Activated CD8-positive, alpha-beta memory T cell treated with anti-CD3 and anti-CD28 coated beads for 1 hour (primary cell): Measurements from ENCODE around the gene NKPD1.

Experiments used
- DNase-seq, 2 donors: peaks; one replicate each; pipeline ENCODE4 v3.0.0-alpha.2; 2020; ENCODE audit warnings: low read depth in 1 of 2; ENCODE audit errors: extremely low read depth in 1 of 2

The NKPD1 gene

GRCh38 chr19:45141203-45141900 is 19.4 kb downstream of the NKPD1 start:
- no peak for DNase-seq

GRCh38 chr19:45140533-45140932 is 20.2 kb downstream of the NKPD1 start:
- DNase-seq = no peak

GRCh38 chr19:45140144-45140503 is 20.7 kb downstream of the NKPD1 start:
- DNase-seq = no peak

DNA sequence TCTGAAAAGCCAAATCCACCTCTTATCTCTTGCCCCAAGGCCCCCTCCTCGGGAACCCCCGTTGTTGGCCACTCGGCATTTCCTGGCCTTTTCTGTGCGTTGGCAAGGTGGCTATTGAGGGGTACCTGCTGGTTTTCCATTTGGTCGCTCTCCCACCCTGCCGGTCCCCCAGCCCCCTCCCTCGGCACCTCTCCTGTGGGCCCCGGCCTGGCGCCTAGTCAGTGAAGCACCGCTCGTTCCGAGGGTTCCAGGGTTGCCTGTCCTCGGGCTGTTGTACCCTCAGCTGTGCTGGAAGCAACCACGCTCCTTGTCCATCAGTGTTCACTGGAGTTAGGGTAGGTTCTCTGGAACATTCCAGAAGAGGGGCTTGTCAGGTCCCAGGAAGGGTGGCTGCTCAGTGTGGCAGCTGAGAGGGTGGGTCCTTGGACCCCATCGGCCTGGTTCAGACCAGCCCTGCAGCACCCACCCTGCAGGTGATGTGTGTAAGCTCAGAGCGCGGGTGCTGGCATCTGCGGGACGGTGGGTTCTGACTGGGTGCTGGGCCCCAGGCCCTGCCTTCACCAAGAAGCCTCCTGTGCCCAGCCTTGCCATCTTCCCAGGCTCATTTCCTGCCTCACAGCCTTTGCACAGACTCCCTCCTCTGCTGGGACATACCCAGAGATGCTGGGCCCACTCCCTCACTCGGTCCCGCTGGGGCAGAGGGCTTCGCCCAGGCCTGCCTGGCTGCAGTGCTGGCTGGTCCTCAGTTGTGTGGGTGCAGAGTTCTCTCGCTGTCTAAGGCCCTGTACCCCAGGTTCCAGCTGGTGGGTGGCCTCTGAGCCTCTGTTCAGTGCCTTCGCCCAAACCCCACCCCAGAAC is 21.3 kb downstream of the NKPD1 start:
- no peak for DNase-seq

DNA sequence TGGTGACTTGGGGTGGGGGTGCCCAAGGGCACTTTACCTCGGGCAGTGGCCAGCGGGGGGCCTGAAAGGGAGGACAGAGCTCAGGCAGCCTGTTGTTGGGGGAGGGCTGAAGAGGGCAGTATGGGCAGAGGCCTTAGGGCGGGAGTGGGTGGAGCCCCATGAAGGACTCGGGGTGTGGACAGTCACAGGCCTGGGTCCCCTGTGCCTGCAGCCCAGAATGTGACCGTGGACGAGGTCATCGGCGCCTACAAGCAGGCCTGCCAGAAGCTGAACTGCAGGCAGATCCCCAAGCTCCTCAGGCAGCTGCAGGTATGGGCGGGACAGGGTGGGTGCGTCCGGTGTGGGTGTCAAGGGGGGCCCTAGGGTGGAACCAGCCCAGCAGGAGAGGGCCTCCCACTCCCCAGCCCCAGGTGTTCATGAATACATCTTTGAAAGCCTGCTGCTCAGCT is 22.5 kb downstream of the NKPD1 start:
- DNase-seq = no peak

GRCh38 chr19:45137179-45137761 is 23.5 kb downstream of the NKPD1 start:
- DNase-seq = no peak

DNA sequence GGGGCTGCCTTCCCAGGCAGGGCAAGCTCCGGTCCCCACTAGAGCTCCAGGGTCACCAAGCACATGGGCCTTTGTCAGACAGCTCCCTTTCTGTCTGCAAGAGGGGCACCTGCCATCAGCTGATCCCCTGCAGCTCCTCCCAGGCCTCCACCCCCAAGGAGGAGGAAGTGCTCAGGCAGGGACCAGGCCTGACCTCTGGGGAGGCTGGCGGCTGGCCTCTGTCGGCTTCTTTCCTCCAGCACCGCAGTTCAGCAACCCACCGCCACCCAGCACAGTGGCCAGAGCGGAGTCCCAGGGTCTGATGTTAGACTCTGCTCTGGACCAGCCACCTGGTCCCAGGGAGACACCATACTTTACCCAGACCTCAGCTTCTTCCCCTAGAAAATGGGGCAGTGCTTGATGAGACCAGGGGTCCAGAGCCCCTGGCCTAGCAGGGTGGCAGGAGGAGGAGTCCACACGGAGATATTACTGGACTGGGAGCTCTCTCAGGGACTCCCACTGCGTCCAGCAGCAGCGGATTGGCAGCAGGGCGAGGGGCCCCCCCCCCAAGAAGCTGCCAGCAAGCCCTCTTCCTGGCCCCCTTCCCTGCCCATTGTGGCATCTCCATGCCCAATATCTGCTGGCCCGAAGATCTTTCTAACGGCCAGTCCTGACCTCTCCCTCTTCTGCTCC is 24.1 kb downstream of the NKPD1 start:
- no peak for DNase-seq

DNA sequence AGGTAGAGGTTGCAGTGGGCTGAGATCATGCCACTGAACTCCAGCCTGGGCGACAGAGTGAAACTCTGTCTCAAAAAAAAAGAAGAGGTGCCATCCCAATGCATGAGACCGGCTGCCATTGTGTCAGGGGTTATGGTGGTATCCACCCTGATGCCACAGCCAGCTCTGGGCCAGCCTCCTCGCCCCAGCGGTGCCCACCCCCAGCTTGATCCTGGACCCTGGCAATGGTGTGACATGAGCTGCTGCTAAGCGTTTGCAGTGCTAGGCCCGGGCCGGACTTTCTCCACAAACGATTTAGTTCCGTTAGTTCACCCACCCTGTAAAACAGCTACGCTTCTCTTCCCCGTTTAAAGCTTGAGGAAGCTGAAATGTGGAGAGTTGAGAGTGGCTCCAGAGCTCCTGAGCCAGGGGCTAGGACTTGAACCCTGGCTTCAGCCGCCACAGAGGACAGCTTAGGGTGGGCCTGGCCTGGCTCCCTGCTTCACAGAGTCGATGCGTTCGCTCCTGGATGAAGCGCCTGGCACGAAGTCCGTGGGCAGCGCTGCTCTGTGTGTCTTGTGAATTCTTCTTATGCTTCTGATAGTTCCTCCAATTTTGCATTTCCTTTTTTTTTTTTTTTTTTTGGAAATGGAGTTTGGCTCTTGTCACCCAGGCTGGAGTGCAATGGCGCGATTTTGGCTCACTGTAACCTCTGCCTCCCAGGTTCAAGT is 25.5 kb downstream of the NKPD1 start:
- no peak for DNase-seq

- no peak for DNase-seq
Measured at GRCh38 chr19:45133661-45134060, 27.1 kb downstream of the NKPD1 start.

DNA sequence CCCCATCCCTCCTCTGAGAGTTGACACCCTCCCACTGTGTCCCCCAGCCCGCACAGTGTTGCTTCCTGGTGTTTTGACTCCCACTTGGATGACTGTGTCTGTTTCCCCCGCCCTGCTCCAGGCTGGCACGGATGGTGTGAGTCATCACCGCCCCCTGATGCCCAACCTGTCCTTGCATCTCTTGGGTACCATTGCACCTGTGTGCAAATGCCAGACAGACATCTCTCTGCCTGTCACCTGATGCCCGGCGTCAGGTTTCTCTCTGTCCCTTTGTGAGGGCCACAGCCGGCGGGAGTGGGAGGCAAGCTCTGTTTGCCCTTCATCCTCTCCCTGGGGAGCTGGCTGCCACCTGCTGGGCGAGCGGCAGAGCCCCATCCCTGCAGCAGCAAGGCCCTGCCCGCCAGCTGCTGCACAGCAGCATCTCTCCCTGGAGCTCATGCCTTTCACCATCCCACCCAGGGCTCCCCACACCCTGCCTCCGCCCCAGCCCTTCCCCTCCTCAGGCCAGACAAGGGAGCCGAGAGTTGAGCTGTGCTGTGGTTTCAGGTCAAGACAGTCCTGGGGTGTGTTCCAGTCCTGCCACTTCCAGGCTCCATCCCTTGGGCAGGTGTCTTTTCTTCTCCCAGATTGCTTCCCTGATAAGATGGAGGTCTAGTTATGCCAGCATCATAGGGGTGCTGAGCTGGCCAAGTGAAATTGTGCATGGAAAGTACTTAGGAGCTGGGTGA is 29.7 kb downstream of the NKPD1 start:
- DNase-seq = no peak

GRCh38 chr19:45130236-45130635 is 30.5 kb downstream of the NKPD1 start:
- no peak for DNase-seq

DNA sequence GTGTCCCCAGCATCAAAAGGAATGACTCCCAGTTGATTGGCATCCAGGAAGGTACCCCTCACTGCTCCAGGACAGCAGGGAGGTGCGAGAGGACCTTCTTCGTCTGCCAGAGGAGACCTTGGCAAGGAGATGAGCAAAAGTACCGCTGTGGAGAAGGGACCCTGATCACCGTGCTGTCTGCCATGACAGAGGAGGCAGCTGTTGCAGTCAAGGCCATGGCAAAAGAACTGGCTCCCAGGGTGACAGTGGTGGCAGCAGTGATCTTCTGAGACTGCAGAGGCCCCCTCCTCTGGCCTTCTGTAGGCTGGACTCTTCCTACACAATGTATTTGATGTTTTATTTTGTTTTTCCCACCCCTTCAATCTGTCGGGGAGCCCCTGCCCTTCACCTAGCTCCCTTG is 32.0 kb downstream of the NKPD1 start:
- no peak for DNase-seq

DNA sequence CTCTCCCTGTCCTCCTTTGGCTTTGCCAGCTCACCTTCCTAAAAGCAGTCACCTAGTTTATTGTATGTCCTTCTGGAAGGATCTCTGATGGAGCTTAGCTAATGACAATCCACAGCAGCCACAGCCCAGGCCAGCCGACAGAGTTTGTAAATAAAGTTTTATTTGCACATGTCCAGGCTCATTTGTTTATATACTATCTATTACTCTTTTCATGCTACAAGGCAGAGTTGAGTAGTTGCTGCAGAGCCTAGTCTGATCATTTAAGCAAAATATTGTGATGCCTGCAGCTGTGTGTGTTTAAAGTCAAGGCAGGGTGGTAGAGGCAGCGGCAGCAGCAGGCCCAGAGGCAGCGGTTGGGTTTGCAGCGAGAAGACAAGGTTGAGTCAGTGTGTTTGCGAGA is 32.6 kb downstream of the NKPD1 start:
- no peak for DNase-seq

- no peak for DNase-seq
Measured at GRCh38 chr19:45126654-45127053, 34.1 kb downstream of the NKPD1 start.

- peak; percentile 30 to 42 for DNase-seq
Measured at GRCh38 chr19:45125975-45126493, 34.7 kb downstream of the NKPD1 start.

GRCh38 chr19:45125360-45125759 is 35.4 kb downstream of the NKPD1 start:
- DNase-seq = no peak

DNA sequence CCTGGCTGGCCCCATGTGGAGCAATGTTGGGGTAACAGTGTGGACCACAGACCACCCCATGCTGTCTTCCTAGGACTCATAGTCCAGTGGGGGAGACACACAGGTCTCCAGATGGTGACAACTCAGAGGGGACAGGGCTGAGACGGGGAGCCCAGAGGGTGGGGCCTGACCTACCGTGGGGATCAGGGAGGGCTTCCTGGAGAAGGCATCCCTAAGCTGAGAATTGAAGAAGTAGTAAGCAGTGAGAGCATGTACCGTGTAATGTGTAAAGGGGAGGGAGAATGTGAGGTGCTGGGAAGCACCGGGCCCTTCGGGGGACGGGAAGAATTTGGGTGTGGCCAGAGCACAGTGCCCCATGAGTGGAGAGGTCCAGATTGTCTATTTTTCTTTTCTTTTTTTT is 36.8 kb downstream of the NKPD1 start:
- no peak for DNase-seq

- DNase-seq = no peak
Measured at GRCh38 chr19:45123440-45123850, 37.3 kb downstream of the NKPD1 start.

DNA sequence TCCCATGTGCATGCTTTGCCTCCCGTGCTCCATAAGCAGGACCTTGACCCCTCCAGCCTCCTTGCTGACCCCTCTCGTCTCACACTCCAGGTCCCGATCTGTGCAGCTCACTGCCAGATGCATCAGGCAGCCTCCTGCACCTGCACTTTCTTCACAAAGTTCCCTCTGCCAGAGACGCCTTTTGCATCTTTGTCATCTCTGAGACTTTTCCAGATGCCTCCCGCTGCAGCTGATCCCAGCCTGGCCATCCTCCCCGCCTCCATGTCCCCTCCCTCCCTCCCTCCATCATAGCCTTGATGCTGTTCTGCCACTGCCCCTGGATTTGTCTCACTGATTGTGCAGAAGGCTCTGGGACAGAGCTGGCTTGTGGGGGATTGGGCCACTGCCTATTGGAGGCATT is 38.0 kb downstream of the NKPD1 start:
- no peak for DNase-seq

DNA sequence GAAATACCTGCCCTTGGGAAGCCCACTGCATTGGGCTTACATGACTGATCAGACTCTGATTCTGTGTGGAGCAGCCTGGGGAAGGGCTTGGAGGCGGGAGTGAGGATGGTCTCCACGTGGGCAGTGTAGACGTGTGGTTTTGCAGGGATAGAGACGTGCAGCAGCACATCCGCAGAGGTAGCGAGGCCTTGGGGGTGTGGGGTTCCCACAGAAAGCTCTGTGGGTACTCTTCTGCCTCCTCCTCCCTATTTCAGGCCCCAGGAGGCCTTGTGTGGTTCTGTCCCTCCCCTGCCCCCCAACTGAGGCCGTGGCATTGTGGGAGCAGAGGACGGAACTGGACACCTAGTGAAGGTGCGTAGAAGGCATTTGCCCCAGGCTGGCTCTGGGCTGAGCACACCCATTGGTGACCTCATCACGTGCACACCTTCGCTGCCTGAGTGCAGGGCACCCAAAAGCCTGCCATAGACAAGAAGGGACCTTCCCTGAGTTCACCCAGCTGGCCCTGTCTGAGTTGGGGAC is 38.9 kb downstream of the NKPD1 start:
- no peak for DNase-seq
